Breast epithelium (tissue), 3 donors: ENCODE measurements around the gene DHRS7B.

Experiments
- CTCF ChIP-seq, 3 donors: fragments of 450-650 bp; IDR thresholded peaks; one replicate each; pipeline ENCODE4 v1.5.1; 2016 to 2017; ENCODE audit warnings: antibody characterized with exemption in 3 of 3, mild to moderate bottlenecking in 3 of 3, moderate library complexity in 3 of 3
- POLR2A ChIP-seq: fragments of 450-650 bp; IDR thresholded peaks from one replicate; pipeline ENCODE4 v1.6.1; 2016; ENCODE audit warnings: antibody characterized with exemption, mild to moderate bottlenecking, moderate library complexity
- POLR2AphosphoS5 ChIP-seq, 3 donors: sonication (generic); formaldehyde crosslinking; IDR thresholded peaks; one replicate each; pipeline ENCODE4 v1.6.1; 2017; ENCODE audit warnings: antibody characterized with exemption in 3 of 3

GRCh38 chr17:21231533-21231932 lies 104.8 kb downstream of the DHRS7B start:
- TF ChIP-seq CTCF (IDR thresholded peaks at IDR 0.05) = no peak
- no peak for TF ChIP-seq POLR2A
- TF ChIP-seq POLR2AphosphoS5 (IDR thresholded peaks at IDR 0.05) = no peak
